Measurements from ENCODE around the gene GIT2.
A peak's percentile ranks its signal among the peaks of the same experiment; 100 is the strongest.

The GIT2 gene

GRCh38 chr12:109885616-109886015, 110.6 kb downstream of the GIT2 start:
- DNase-seq = no peak

GRCh38 chr12:109883461-109883860, 112.7 kb downstream of the GIT2 start:
- DNase-seq = no peak

GRCh38 chr12:109881752-109882151, 114.4 kb downstream of the GIT2 start:
- DNase-seq = no peak

GRCh38 chr12:109880938-109881337, 115.2 kb downstream of the GIT2 start:
- no peak for DNase-seq

GRCh38 chr12:109880043-109880931, 115.9 kb downstream of the GIT2 start, which contains the start of gene GLTP:
Gene GLTP (minus strand): TSS chr12:109880541. CDS start chr12:109880374, 167 bp downstream.
- DNase-seq = peak; percentile 75 to 76
